ENCODE measurements around the gene AP2M1. TPM values are rescaled to one million over a fixed set of nuclear protein-coding genes. Genes with fewer than 3 reads are reported as not detected.

Gene AP2M1
- total and polyA plus RNA-seq, 2 of the 8 experiments (the other 6 are each of a cell fraction or from before 2014, with no cell fraction given) = 403 to 454 TPM

GRCh38 chr3:184185461-184186183 lies 11.0 kb downstream of the AP2M1 start (continued):
- TF ChIP-seq CHD7 (IDR thresholded peaks at IDR 0.05; ENCODE audit: insufficient replicate concordance, low read length) (no peak), TBP (IDR thresholded peaks at IDR 0.05; ENCODE audit: low read depth, low read length) (peak; percentile 61; the same call in 1 of the 2 replicates), TAF1 (IDR thresholded peaks at IDR 0.05; ENCODE audit: low read depth, low read length) (peak; percentile 71; the same call in 1 of the 2 replicates), BACH1 (IDR thresholded peaks at IDR 0.05; ENCODE audit: low read length) (peak; percentile 75), POLR2A (IDR thresholded peaks at IDR 0.05; ENCODE audit: control extremely low read depth in 1 of 2, low read depth in 2 of 2, low read length in 2 of 2) (peak; percentile 90 to 94), CHD1 (IDR thresholded peaks at IDR 0.05; ENCODE audit: low read depth, low read length) (no peak), PHF8 (conservative IDR thresholded peaks at IDR 0.05; ENCODE audit: low read depth, low read length) (peak; percentile 68)
